Stimulated activated CD8-positive, alpha-beta memory T cell treated with anti-CD3 and anti-CD28 coated beads, Interleukin-7, amount 100 ng/mL, for 1 hour (primary cell): Measurements from ENCODE around the gene CLDN19.
"Not testable (repeated sequence)": the region's sequence is repeated elsewhere in the genome, so short reads cannot be mapped to it uniquely, and the experiment has no call there.

ENCODE experiments used
- DNase-seq, 2 donors: peaks; one replicate each; pipeline ENCODE4 v3.0.0-alpha.2; 2020; ENCODE audit warnings: low read depth in 2 of 2

The CLDN19 gene

GRCh38 chr1:42737986-42738677, 1.9 kb downstream of the CLDN19 start:
- no peak for DNase-seq

- DNase-seq = no peak
Measured at GRCh38 chr1:42737257-42737656, 2.8 kb downstream of the CLDN19 start.

- no peak for DNase-seq
Measured at GRCh38 chr1:42736571-42737200, 3.4 kb downstream of the CLDN19 start.

GRCh38 chr1:42736152-42736551, 3.9 kb downstream of the CLDN19 start:
- DNase-seq = no peak

- no peak for DNase-seq
Measured at GRCh38 chr1:42735477-42736105, 4.4 kb downstream of the CLDN19 start.

GRCh38 chr1:42735056-42735455, 5.0 kb downstream of the CLDN19 start:
- no peak for DNase-seq

GRCh38 chr1:42734201-42735035, 5.6 kb downstream of the CLDN19 start:
- no peak for DNase-seq

- no peak for DNase-seq
Measured at GRCh38 chr1:42733415-42734200, 6.4 kb downstream of the CLDN19 start.

GRCh38 chr1:42732126-42732680, 7.8 kb downstream of the CLDN19 start:
- DNase-seq = no peak

- no peak for DNase-seq
Measured at GRCh38 chr1:42731585-42731984, 8.5 kb downstream of the CLDN19 start.

- DNase-seq = no peak
Measured at GRCh38 chr1:42730988-42731387, 9.0 kb downstream of the CLDN19 start.

- DNase-seq = no peak
Measured at GRCh38 chr1:42730002-42730401, 10.0 kb downstream of the CLDN19 start.

- DNase-seq = not testable (repeated sequence)
Measured at GRCh38 chr1:42725820-42726219, 14.2 kb downstream of the CLDN19 start.

GRCh38 chr1:42723511-42723910, 16.5 kb downstream of the CLDN19 start:
- DNase-seq = no peak

GRCh38 chr1:42722403-42722802, 17.6 kb downstream of the CLDN19 start:
- not testable (repeated sequence) for DNase-seq

GRCh38 chr1:42721926-42722325, 18.1 kb downstream of the CLDN19 start:
- DNase-seq = no peak

- DNase-seq = no peak
Measured at GRCh38 chr1:42720868-42721267, 19.2 kb downstream of the CLDN19 start.

GRCh38 chr1:42714441-42714840, 25.6 kb downstream of the CLDN19 start:
- not testable (repeated sequence) for DNase-seq

GRCh38 chr1:42713293-42713692, 26.7 kb downstream of the CLDN19 start:
- no peak for DNase-seq

- not testable (repeated sequence) for DNase-seq
Measured at GRCh38 chr1:42712808-42713207, 27.2 kb downstream of the CLDN19 start.

- no peak for DNase-seq
Measured at GRCh38 chr1:42703888-42704464, 36.1 kb downstream of the CLDN19 start.
